Measurements from ENCODE around the gene LGALS7.
"Not testable (repeated sequence)": the region's sequence is repeated elsewhere in the genome, so short reads cannot be mapped to it uniquely, and the experiment has no call there.

DNA sequence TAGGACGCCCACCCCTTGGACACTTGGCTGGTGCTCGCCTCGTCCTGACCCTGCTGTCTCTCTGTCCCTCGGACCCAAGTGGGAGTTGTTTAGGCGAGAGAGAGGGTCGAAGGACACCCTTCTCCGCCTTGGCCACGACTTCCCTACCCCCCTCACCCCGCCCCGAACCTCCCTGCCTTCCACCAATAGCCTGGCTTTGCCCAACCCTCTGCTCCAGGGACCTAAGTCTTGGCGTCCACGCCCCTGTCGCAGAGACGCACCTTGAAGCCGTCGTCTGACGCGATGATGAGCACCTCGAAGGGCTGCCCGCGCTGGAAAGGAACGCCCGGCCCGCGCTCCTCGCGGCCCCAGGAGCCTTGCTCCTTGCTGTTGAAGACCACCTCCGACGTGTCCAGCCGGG is 1.7 kb downstream of the LGALS7 start:
- not testable (repeated sequence) for TF ChIP-seq POLR2AphosphoS5 (IDR thresholded peaks at IDR 0.05; ENCODE audit: low read depth, low read length); POLR2A (IDR thresholded peaks at IDR 0.05; ENCODE audit: low read depth, low read length); TAF1 (IDR thresholded peaks at IDR 0.05; ENCODE audit: low read depth, low read length); SPI1 (IDR thresholded peaks at IDR 0.05; ENCODE audit: low read depth, low read length); PAX5 (IDR thresholded peaks at IDR 0.05; ENCODE audit: insufficient read depth, low read length, severe bottlenecking)

Data from GM12891 (cell line).